ENCODE measurements around the gene C19orf44. TPM values are rescaled to one million over a fixed set of nuclear protein-coding genes. Genes with fewer than 3 reads are reported as not detected.

Gene C19orf44
- polyA plus RNA-seq, 1 donor (not counting 4 experiments of a cell fraction or from before 2014, with no cell fraction given): 2.7 TPM

- dilution Hi-C loops (cut with MboI; ENCODE audit: extremely low pct_ligation_motif_present, low sequenced_read_pairs): no loop called here
- H3K79me2 ChIP-seq (ENCODE audit: control insufficient read depth, insufficient read depth, low read length): peaks cover 4% of the 10 kb centered on the region
- TF ChIP-seq CTCF (optimal IDR thresholded peaks at IDR 0.05 in 1 of 3, IDR thresholded peaks at IDR 0.05 in 1 of 3, conservative IDR thresholded peaks at IDR 0.05 in 1 of 3; ENCODE audit: extremely low read depth in 1 of 3, insufficient read depth in 2 of 3, low read length in 3 of 3) (no peak), EZH2 (IDR thresholded peaks at IDR 0.05; ENCODE audit: low read length) (no peak)
- H3K27ac ChIP-seq (ENCODE audit: control insufficient read depth, insufficient read depth, low read length): no peak overlapping the region
- H3K9me3 ChIP-seq (ENCODE audit: control insufficient read depth, low read depth, low read length): no peaks in the 10 kb centered on the region
- no peak overlapping the region for H3K4me3 ChIP-seq (ENCODE audit: control insufficient read depth in 2 of 3, extremely low read depth in 1 of 3, insufficient read depth in 2 of 3, low read depth in 1 of 3, low read length in 3 of 3)
- no peaks in the 10 kb centered on the region for H4K20me1 ChIP-seq (ENCODE audit: control insufficient read depth, extremely low read depth, insufficient read depth, low read length)
- peaks cover 21 to 32% of the 10 kb centered on the region in 2 experiments for H3K36me3 ChIP-seq (ENCODE audit: control insufficient read depth in 2 of 2, extremely low read depth in 1 of 2, insufficient read depth in 2 of 2, low read length in 2 of 2)
- H3K9ac ChIP-seq (ENCODE audit: control insufficient read depth, extremely low read depth, insufficient read depth, low read length): no peak overlapping the region
- FAIRE-seq (no peak), DNase-seq (ENCODE audit: low read depth, low spot score) (no peak)
- H3K4me1 ChIP-seq (ENCODE audit: control insufficient read depth, extremely low read depth, insufficient read depth, low read length): peaks cover under 1% of the 10 kb centered on the region
- no peak overlapping the region for H3K4me2 ChIP-seq (ENCODE audit: control insufficient read depth, extremely low read depth, insufficient read depth, low read depth, low read length)
- H3K9me1 ChIP-seq (ENCODE audit: control insufficient read depth, extremely low read depth, insufficient read depth, low read length): peaks cover 2% of the 10 kb centered on the region
- H3K27me3 ChIP-seq (ENCODE audit: control insufficient read depth, extremely low read depth, insufficient read depth, low read length): no peaks in the 10 kb centered on the region
- H2AFZ ChIP-seq (ENCODE audit: control insufficient read depth, low read length): no peak overlapping the region
These were observed 58.6 kb downstream of the C19orf44 start for GRCh38 chr19:16554776-16555175.

- peaks cover 5% of the 10 kb centered on the region for H3K79me2 ChIP-seq (ENCODE audit: control insufficient read depth, insufficient read depth, low read length)
- no peak overlapping the region for H3K27ac ChIP-seq (ENCODE audit: control insufficient read depth, insufficient read depth, low read length)
- no peaks in the 10 kb centered on the region for H4K20me1 ChIP-seq (ENCODE audit: control insufficient read depth, extremely low read depth, insufficient read depth, low read length)
- peaks cover 2% of the 10 kb centered on the region for H3K9me1 ChIP-seq (ENCODE audit: control insufficient read depth, extremely low read depth, insufficient read depth, low read length)
- TF ChIP-seq EZH2 (IDR thresholded peaks at IDR 0.05; ENCODE audit: low read length): no peak
- no peak for TF ChIP-seq CTCF (optimal IDR thresholded peaks at IDR 0.05 in 1 of 3, IDR thresholded peaks at IDR 0.05 in 1 of 3, conservative IDR thresholded peaks at IDR 0.05 in 1 of 3; ENCODE audit: extremely low read depth in 1 of 3, insufficient read depth in 2 of 3, low read length in 3 of 3)
- H3K9ac ChIP-seq (ENCODE audit: control insufficient read depth, extremely low read depth, insufficient read depth, low read length): no peak overlapping the region
- H3K4me1 ChIP-seq (ENCODE audit: control insufficient read depth, extremely low read depth, insufficient read depth, low read length): no peaks in the 10 kb centered on the region
- no peak for DNase-seq (ENCODE audit: low read depth, low spot score)
- no peak for FAIRE-seq
- dilution Hi-C loops (cut with MboI; ENCODE audit: extremely low pct_ligation_motif_present, low sequenced_read_pairs): no loop called here
- H3K9me3 ChIP-seq (ENCODE audit: control insufficient read depth, low read depth, low read length): no peaks in the 10 kb centered on the region
- H3K4me2 ChIP-seq (ENCODE audit: control insufficient read depth, extremely low read depth, insufficient read depth, low read depth, low read length): no peak overlapping the region
- no peak overlapping the region for H3K4me3 ChIP-seq (ENCODE audit: control insufficient read depth in 2 of 3, extremely low read depth in 1 of 3, insufficient read depth in 2 of 3, low read depth in 1 of 3, low read length in 3 of 3)
- H3K36me3 ChIP-seq (ENCODE audit: control insufficient read depth in 2 of 2, extremely low read depth in 1 of 2, insufficient read depth in 2 of 2, low read length in 2 of 2): peaks cover 23 to 56% of the 10 kb centered on the region in 2 experiments
- H3K27me3 ChIP-seq (ENCODE audit: control insufficient read depth, extremely low read depth, insufficient read depth, low read length): no peaks in the 10 kb centered on the region
- no peak overlapping the region for H2AFZ ChIP-seq (ENCODE audit: control insufficient read depth, low read length)
These were observed 63.6 kb downstream of the C19orf44 start for GRCh38 chr19:16559780-16560276.
